HepG2 (cell line): ENCODE measurements around the gene TTC5. TPM values are rescaled to one million over a fixed set of nuclear protein-coding genes. Genes with fewer than 3 reads are reported as not detected.

ENCODE experiments used
- ATAC-seq: fragments of 200-7000 bp; cut with Tn5 transposase; 3 replicates; pipeline ENCODE4 v1.9.1; 2020; ENCODE audit warnings: mild to moderate bottlenecking, moderate library complexity
- BruUV-seq: library from RNA; stranded (reverse); fragments of 400-500 nt; replicated peaks from 2 replicates; lab custom pipeline; 2021; lab: Mats Ljungman, UMichigan
- CTCF ChIA-PET: fragments of 300-600 bp; formaldehyde crosslinking; extraction: SDS; loops from one replicate; lab custom pipeline; 2021; ENCODE audit warnings: low total read pairs, inconsistent platforms, low intra/inter-chr PET ratio; lab: Yijun Ruan, JAX
- POLR2A ChIA-PET: fragments of 350-600 bp; sonication (Branson Sonifier 250); formaldehyde crosslinking; loops from one replicate; lab custom pipeline; 2020; ENCODE audit warnings: antibody characterized with exemption, inconsistent platforms; lab: Yijun Ruan, JAX
- DNase-seq: peaks from one replicate; pipeline ENCODE4 v3.0.0-alpha.2; 2015; ENCODE audit warnings: low spot score
- FAIRE-seq: peaks from 3 replicates; lab custom pipeline; 2011; peaks lifted over from hg19 to GRCh38; lab: Jason Lieb, UNC
- H2AFZ ChIP-seq: one replicate; pipeline ENCODE4 v1.6.1; 2011; ENCODE audit warnings: low read length, inconsistent platforms
- H3K27ac ChIP-seq: fragments of 300-600 bp; 3 replicates; pipeline ENCODE4 v1.8.0; 2011; ENCODE audit warnings: mixed run types, mild to moderate bottlenecking, mixed read lengths, low read length, inconsistent platforms; ENCODE audit not compliant: insufficient read depth; ENCODE audit errors: extremely low read length
- H3K27me3 ChIP-seq, 2 experiments: fragments of 200-600 bp in 1 of 2; 2 replicates in 1 of 2; 3 replicates in 1 of 2; pipeline versions ENCODE4 v1.6.0 to v1.8.0; 2011; ENCODE audit warnings: low read length in 2 of 2, mild to moderate bottlenecking in 2 of 2, moderate library complexity in 2 of 2, inconsistent platforms in 1 of 2; ENCODE audit not compliant: insufficient read depth in 2 of 2, control insufficient read depth in 1 of 2
- H3K36me3 ChIP-seq, 2 experiments: fragments of 200-600 bp in 1 of 2; replicated peaks in 1 of 2; 2 replicates in 1 of 2; 3 replicates in 1 of 2; pipeline versions ENCODE4 v1.5.1 to v1.8.0; 2011; ENCODE audit warnings: low read length in 2 of 2, inconsistent platforms in 1 of 2; ENCODE audit not compliant: insufficient read depth in 2 of 2, control insufficient read depth in 1 of 2
- H3K4me1 ChIP-seq: 2 replicates; pipeline ENCODE4 v1.5.1; 2012; ENCODE audit warnings: low read length, inconsistent platforms; ENCODE audit not compliant: insufficient read depth
- H3K4me2 ChIP-seq: 2 replicates; pipeline ENCODE4 v1.6.0; 2011; ENCODE audit warnings: low read depth, low read length, inconsistent platforms
- H3K4me3 ChIP-seq, 3 experiments: fragments of 200-600 bp in 1 of 3; sonication (generic), shearing (Covaris generic) in 1 of 3; replicated peaks in 1 of 3; 2 replicates each; pipeline ENCODE4 v1.5.1; 2011 to 2016; ENCODE audit warnings: low read length in 3 of 3, inconsistent platforms in 2 of 3, low read depth in 2 of 3, mild to moderate bottlenecking in 2 of 3, control low read depth in 1 of 3, mixed read lengths in 1 of 3; ENCODE audit not compliant: insufficient read depth in 1 of 3
- H3K79me2 ChIP-seq: one replicate; pipeline ENCODE4 v1.6.1; 2011; ENCODE audit warnings: low read length, inconsistent platforms; ENCODE audit not compliant: insufficient read depth
- H3K9ac ChIP-seq: 2 replicates; pipeline ENCODE4 v1.6.0; 2011; ENCODE audit warnings: mild to moderate bottlenecking, low read depth, low read length, inconsistent platforms; ENCODE audit not compliant: insufficient read depth
- H3K9me3 ChIP-seq: 2 replicates; pipeline ENCODE4 v1.5.1; 2012; ENCODE audit warnings: mild to moderate bottlenecking, low read length
- H4K20me1 ChIP-seq: 2 replicates; pipeline ENCODE4 v1.6.0; 2011; ENCODE audit warnings: inconsistent platforms, mild to moderate bottlenecking, low read length, moderate library complexity; ENCODE audit not compliant: insufficient read depth
- ARID5B ChIP-seq: IDR thresholded peaks from 2 replicates; pipeline ENCODE4 v1.4.0; 2020; ENCODE audit warnings: mild to moderate bottlenecking, missing genetic modification reagents
- DMAP1 ChIP-seq: IDR thresholded peaks from 2 replicates; pipeline ENCODE4 v1.6.1; 2016
- GRHL1 ChIP-seq: sonication (generic); formaldehyde crosslinking; conservative IDR thresholded peaks from 2 replicates; pipeline ENCODE4 v1.8.0; 2022; ENCODE audit warnings: missing genetic modification reagents
- HNF1B ChIP-seq: sonication (generic); formaldehyde crosslinking; IDR thresholded peaks from 2 replicates; pipeline ENCODE4 v1.5.1; 2020; ENCODE audit warnings: mild to moderate bottlenecking, moderate library complexity, missing genetic modification reagents
- HNF4A ChIP-seq: sonication (generic); formaldehyde crosslinking; IDR thresholded peaks from 2 replicates; pipeline ENCODE4 v1.4.0; 2020; ENCODE audit warnings: missing genetic modification reagents
- MAFF ChIP-seq: IDR thresholded peaks from 2 replicates; pipeline ENCODE4 v1.6.1; 2011; ENCODE audit warnings: low read depth, low read length, improper control_type of control experiment
- MAFK ChIP-seq, 2 experiments: IDR thresholded peaks in 1 of 2; conservative IDR thresholded peaks in 1 of 2; 2 replicates each; pipeline ENCODE4 v1.6.1; 2011; ENCODE audit warnings: improper control_type of control experiment in 2 of 2, low read length in 2 of 2
- ONECUT2 ChIP-seq: sonication (generic); formaldehyde crosslinking; IDR thresholded peaks from 2 replicates; pipeline ENCODE4 v1.4.0; 2020; ENCODE audit warnings: missing genetic modification reagents
- POGZ ChIP-seq: sonication (generic); formaldehyde crosslinking; IDR thresholded peaks from 2 replicates; pipeline ENCODE4 v1.4.0; 2020; ENCODE audit warnings: mild to moderate bottlenecking, missing genetic modification reagents
- POLR2AphosphoS2 ChIP-seq: IDR thresholded peaks from 2 replicates; pipeline ENCODE4 v1.6.1; 2011; ENCODE audit warnings: low read depth, low read length, improper control_type of control experiment
- REXO4 ChIP-seq: sonication (generic); formaldehyde crosslinking; IDR thresholded peaks from 2 replicates; pipeline ENCODE4 v1.8.0; 2022; ENCODE audit warnings: missing genetic modification reagents, mild to moderate bottlenecking, borderline replicate concordance
- SNAI1 ChIP-seq: sonication (generic); formaldehyde crosslinking; IDR thresholded peaks from 2 replicates; pipeline ENCODE4 v1.5.0; 2020; ENCODE audit warnings: mild to moderate bottlenecking, missing genetic modification reagents, borderline replicate concordance
- TEF ChIP-seq: sonication (generic); formaldehyde crosslinking; IDR thresholded peaks from 2 replicates; pipeline ENCODE4 v1.5.0; 2020; ENCODE audit warnings: missing genetic modification reagents
- THAP11 ChIP-seq: IDR thresholded peaks from 2 replicates; pipeline ENCODE4 v1.6.1; 2016; ENCODE audit warnings: missing biosample characterization, missing genetic modification reagents
- ZFP36 ChIP-seq: fragments of 150-350 bp; IDR thresholded peaks from 2 replicates; pipeline ENCODE4 v1.6.1; 2018; ENCODE audit warnings: borderline replicate concordance, low read length, low read depth; ENCODE audit not compliant: partially characterized antibody
- ZNF20 ChIP-seq: sonication (generic); formaldehyde crosslinking; IDR thresholded peaks from 2 replicates; pipeline ENCODE4 v1.4.0; 2020; ENCODE audit warnings: mild to moderate bottlenecking, moderate library complexity, missing genetic modification reagents
- ZNF552 ChIP-seq: sonication (generic); formaldehyde crosslinking; IDR thresholded peaks from 2 replicates; pipeline ENCODE4 v1.9.0; 2022; ENCODE audit warnings: missing genetic modification reagents, mild to moderate bottlenecking, borderline replicate concordance
- WGBS: methylation state at CpG from one replicate; pipeline ENCODE4 v1.1.6; 2017; ENCODE audit warnings: low lambda C conversion rate; 5-methylcytosine and 5-hydroxymethylcytosine counted together
- in situ Hi-C: cut with HindIII; loops from 2 replicates; pipeline ENCODE4 v1.10.0; 2017; ENCODE audit warnings: low pct_unique_long_range_greater_than_20kb; ENCODE audit not compliant: extremely low pct_ligation_motif_present
- intact Hi-C: fragments of 100-400 bp; cut with micrococcal nuclease; formaldehyde crosslinking; loops from one replicate; pipeline ENCODE4 v1.10.0; 2022; ENCODE audit not compliant: unreplicated experiment
- polyA plus RNA-seq, 8 experiments: library from polyadenylated mRNA; depleted of rRNA in 3 of 8; stranded (reverse) in 7 of 8; unstranded in 1 of 8; fragments of >200 nt; fragmentation: Illumina TruSeq in 4 of 8; extraction: Trizol in 4 of 8; gene quantifications; 2 replicates each; pipeline versions ENCODE4 v1.2.1 to v1.2.3, GENCODE V29; 2011 to 2016; ENCODE audit warnings: low read depth in 4 of 8, missing spikeins in 1 of 8, mixed read lengths in 1 of 8; ENCODE audit not compliant: insufficient read depth in 1 of 8
- total RNA-seq, 5 experiments: library from RNA; depleted of rRNA; stranded (reverse); fragments of >200 nt; fragmentation: Illumina TruSeq; extraction: Trizol; gene quantifications; 2 replicates each; pipeline ENCODE4 v1.2.3, GENCODE V29; 2016; ENCODE audit warnings: low read depth in 1 of 5

Gene TTC5
- total and polyA plus RNA-seq, 2 of the 13 experiments (the other 11 are each of a cell fraction or from before 2014, with no cell fraction given) = 8.7 to 28.5 TPM

- TF ChIP-seq ARID5B (no peak), DMAP1 (CRISPR knock-in tag) (no peak), ZNF552 (no peak), TEF (CRISPR knock-in tag) (no peak), HNF4A (no peak), POLR2AphosphoS2 (no peak), HNF1B (CRISPR knock-in tag) (no peak), THAP11 (CRISPR knock-in tag) (no peak), ZFP36 (no peak), SNAI1 (CRISPR knock-in tag) (no peak), ONECUT2 (no peak), ZNF20 (CRISPR knock-in tag) (no peak), MAFK (conservative IDR thresholded peaks at IDR 0.05 in 1 of 2, IDR thresholded peaks at IDR 0.05 in 1 of 2; ENCODE audit: low read length in 2 of 2) (peak; percentile 40 to 50; a peak in 2 of 4 replicates), MAFF (peak; percentile 31; the same call in 1 of the 2 replicates), REXO4 (CRISPR knock-in tag) (no peak), POGZ (CRISPR knock-in tag) (no peak), GRHL1 (CRISPR knock-in tag) (no peak)
- TF ChIP-seq, all 625 proteins: peak for 2
Measured at GRCh38 chr14:20345366-20345765, 39.6 kb upstream of the TTC5 start.

More at GRCh38 chr14:20345366-20345765, 39.6 kb upstream of the TTC5 start:
- peaks cover 25% of the 10 kb centered on the region for H3K4me1 ChIP-seq
- in situ Hi-C loops = loop anchor here (25.0 kb wide), 2 partner anchors 117 to 642 kb away; partner anchors contain the start of genes APEX1, METTL17, OSGEP and PIP4P1
- H3K79me2 ChIP-seq = peaks cover 12% of the 10 kb centered on the region
- no peak overlapping the region for H3K4me3 ChIP-seq
- ChIA-PET CTCF (no interaction called here), POLR2A (interaction anchor here (5.8 kb wide), 1 partner anchor 16 kb away, joined by 139 read pairs; the partner anchor contains the start of gene CCNB1IP1)
- FAIRE-seq (no peak), ATAC-seq (no peak), DNase-seq (no peak)
- intact Hi-C loops = no loop called here
- H2AFZ ChIP-seq = no peak overlapping the region
- H3K36me3 ChIP-seq = peaks cover 6 to 27% of the 10 kb centered on the region in 2 experiments; a peak in 4 of 5 replicates
- no TSS peak for BruUV-seq
- no peaks in the 10 kb centered on the region for H4K20me1 ChIP-seq
- no peaks in the 10 kb centered on the region for H3K9me3 ChIP-seq
- no peak overlapping the region for H3K9ac ChIP-seq
- H3K27ac ChIP-seq = no peak overlapping the region
- H3K27me3 ChIP-seq = no peaks in the 10 kb centered on the region; a peak in 1 of 5 replicates
- no peak overlapping the region for H3K4me2 ChIP-seq
- 100% methylated on average over 1 of the region's 1 CpG for WGBS
